SK-N-SH (cell line): ENCODE results near the gene LHX5. TPM values are rescaled to one million over a fixed set of nuclear protein-coding genes. Genes with fewer than 3 reads are reported as not detected.

Experiments
- CTCF ChIA-PET: fragments of 300-600, 350-600 bp; formaldehyde crosslinking; extraction: SDS; loops from one replicate; lab custom pipeline; 2021; lab: Yijun Ruan, JAX
- POLR2A ChIA-PET: fragments of 350-600 bp; sonication (Branson Sonifier 250); formaldehyde crosslinking; extraction: SDS; loops from one replicate; lab custom pipeline; 2020; ENCODE audit warnings: antibody characterized with exemption, inconsistent platforms; lab: Yijun Ruan, JAX
- DNase-seq: peaks from one replicate; pipeline ENCODE4 v3.0.0; 2012
- H2AFZ ChIP-seq: fragments of 200-600 bp; sonication (generic); 2 replicates; pipeline ENCODE4 v1.8.1; 2016; ENCODE audit warnings: antibody characterized with exemption, mild to moderate bottlenecking, low read depth
- H3F3A ChIP-seq: fragments of 200-600 bp; sonication (generic); replicated peaks from 2 replicates; pipeline ENCODE3; 2016; ENCODE audit warnings: antibody characterized with exemption, mild to moderate bottlenecking; ENCODE audit not compliant: insufficient read depth
- H3K27ac ChIP-seq, 2 experiments: fragments of 200-500 bp in 1 of 2; fragments of 200-600 bp in 1 of 2; sonication (Bioruptor generic) in 1 of 2; sonication (generic), shearing (Covaris generic) in 1 of 2; 2 replicates each; pipeline versions ENCODE4 v1.5.1 to v1.6.1; 2014 to 2016; ENCODE audit warnings: low read depth in 2 of 2, inconsistent platforms in 1 of 2, low read length in 1 of 2, mild to moderate bottlenecking in 1 of 2, mixed read lengths in 1 of 2
- H3K27me3 ChIP-seq: fragments of 200-600 bp; sonication (generic), shearing (Covaris generic); 2 replicates; pipeline ENCODE4 v1.6.1; 2016; ENCODE audit warnings: mixed run types; ENCODE audit not compliant: insufficient read depth
- H3K36me3 ChIP-seq, 2 experiments: fragments of 200-500 bp in 1 of 2; fragments of 200-600 bp in 1 of 2; sonication (Bioruptor generic) in 1 of 2; sonication (generic) in 1 of 2; replicated peaks in 1 of 2; 2 replicates each; pipeline versions ENCODE3 to v1.5.1; 2014 to 2016; ENCODE audit warnings: low read length in 1 of 2, mild to moderate bottlenecking in 1 of 2; ENCODE audit not compliant: insufficient read depth in 2 of 2, control insufficient read depth in 1 of 2
- H3K4me1 ChIP-seq, 2 experiments: fragments of 200-500 bp in 1 of 2; fragments of 200-600 bp in 1 of 2; sonication (Bioruptor generic) in 1 of 2; sonication (generic), shearing (Covaris generic) in 1 of 2; 2 replicates each; pipeline versions ENCODE4 v1.5.1 to v1.6.1; 2014 to 2016; ENCODE audit warnings: low read depth in 1 of 2, low read length in 1 of 2, mixed run types in 1 of 2; ENCODE audit not compliant: insufficient read depth in 2 of 2, control insufficient read depth in 1 of 2
- H3K4me2 ChIP-seq: fragments of 200-600 bp; sonication (generic), shearing (Covaris generic); 2 replicates; pipeline ENCODE4 v1.6.1; 2017; ENCODE audit warnings: mixed run types
- H3K4me3 ChIP-seq, 2 experiments: fragments of 200-500 bp in 1 of 2; fragments of 200-600 bp in 1 of 2; sonication (Bioruptor generic) in 1 of 2; sonication (generic), shearing (Covaris generic) in 1 of 2; 2 replicates each; pipeline versions ENCODE4 v1.5.1 to v1.8.1; 2014 to 2016; ENCODE audit warnings: low read depth in 2 of 2, inconsistent platforms in 1 of 2, low read length in 1 of 2, mild to moderate bottlenecking in 1 of 2, mixed read lengths in 1 of 2, moderate library complexity in 1 of 2
- H3K79me2 ChIP-seq: fragments of 200-600 bp; sonication (generic); 2 replicates; pipeline ENCODE4 v1.8.1; 2017; ENCODE audit warnings: mild to moderate bottlenecking; ENCODE audit not compliant: insufficient read depth
- H3K9ac ChIP-seq: fragments of 200-600 bp; sonication (generic); 2 replicates; pipeline ENCODE4 v1.6.1; 2017; ENCODE audit warnings: mixed run types
- H3K9me2 ChIP-seq: fragments of 200-600 bp; sonication (generic); 2 replicates; pipeline ENCODE4 v1.6.1; 2017; ENCODE audit warnings: mixed run types
- H3K9me3 ChIP-seq: fragments of 200-600 bp; sonication (generic); 2 replicates; pipeline ENCODE4 v1.6.1; 2017; ENCODE audit warnings: mixed run types, mild to moderate bottlenecking, moderate library complexity
- H4K20me1 ChIP-seq: fragments of 200-600 bp; sonication (generic); 2 replicates; pipeline ENCODE4 v1.6.1; 2017; ENCODE audit warnings: mild to moderate bottlenecking, mixed run types; ENCODE audit not compliant: insufficient read depth
- CTCF ChIP-seq: fragments of 200-600 bp; sonication (generic); IDR thresholded peaks from 2 replicates; pipeline ENCODE4 v1.6.1; 2017; ENCODE audit warnings: antibody characterized with exemption, mild to moderate bottlenecking, moderate library complexity
- EP300 ChIP-seq, 2 experiments: IDR thresholded peaks; 2 replicates each; pipeline versions ENCODE4 v1.4.0 to v1.6.1; 2012; ENCODE audit warnings: borderline replicate concordance in 1 of 2, low read depth in 1 of 2, low read length in 1 of 2
- EZH2phosphoT487 ChIP-seq: fragments of 200-600 bp; sonication (generic); IDR thresholded peaks from 2 replicates; pipeline ENCODE4 v1.6.1; 2017; ENCODE audit warnings: low read depth, mixed run types, mild to moderate bottlenecking, antibody characterized with exemption, moderate library complexity, borderline replicate concordance
- FOSL2 ChIP-seq: IDR thresholded peaks from 2 replicates; pipeline ENCODE4 v1.4.0; 2012; ENCODE audit warnings: low read depth, mild to moderate bottlenecking, moderate library complexity, borderline replicate concordance
- FOXJ3 ChIP-seq: sonication (generic); formaldehyde crosslinking; IDR thresholded peaks from 2 replicates; pipeline ENCODE4 v1.5.1; 2020; ENCODE audit warnings: mild to moderate bottlenecking, missing genetic modification reagents
- GABPA ChIP-seq: IDR thresholded peaks from 2 replicates; pipeline ENCODE4 v1.4.0; 2012; ENCODE audit warnings: low read depth, mild to moderate bottlenecking
- IRF3 ChIP-seq: fragments of 150-350 bp; IDR thresholded peaks from 2 replicates; pipeline ENCODE4 v1.6.1; 2016; ENCODE audit warnings: mild to moderate bottlenecking, low read depth, low read length
- JUND ChIP-seq: IDR thresholded peaks from 2 replicates; pipeline ENCODE4 v1.4.0; 2012
- MEF2A ChIP-seq: IDR thresholded peaks from 2 replicates; pipeline ENCODE4 v1.4.0; 2012; ENCODE audit warnings: low read depth, borderline replicate concordance
- NFIC ChIP-seq: IDR thresholded peaks from 2 replicates; pipeline ENCODE4 v1.4.0; 2012; ENCODE audit warnings: borderline replicate concordance
- PBX3 ChIP-seq: IDR thresholded peaks from 2 replicates; pipeline ENCODE4; 2012
- POLR2AphosphoS5 ChIP-seq: IDR thresholded peaks from 2 replicates; pipeline ENCODE4 v1.6.1; 2012; ENCODE audit warnings: low read depth, low read length
- RCOR1 ChIP-seq: fragments of 150-350 bp; IDR thresholded peaks from 2 replicates; pipeline ENCODE4 v1.6.1; 2017; ENCODE audit warnings: antibody characterized with exemption, low read length
- RXRA ChIP-seq: IDR thresholded peaks from 2 replicates; pipeline ENCODE4 v1.4.0; 2012; ENCODE audit warnings: low read depth, mild to moderate bottlenecking, borderline replicate concordance
- TCF12 ChIP-seq: IDR thresholded peaks from 2 replicates; pipeline ENCODE4 v1.4.0; 2012
- USF1 ChIP-seq: IDR thresholded peaks from 2 replicates; pipeline ENCODE4 v1.4.0; 2012; ENCODE audit warnings: low read depth, borderline replicate concordance
- ZBTB33 ChIP-seq: IDR thresholded peaks from 2 replicates; pipeline ENCODE4 v1.4.0; 2012; ENCODE audit warnings: low read depth, borderline replicate concordance
- WGBS: methylation state at CpG from one replicate; pipeline ENCODE4 v1.1.6; 2017; ENCODE audit warnings: low lambda C conversion rate; 5-methylcytosine and 5-hydroxymethylcytosine counted together
- polyA plus RNA-seq, 3 experiments: library from polyadenylated mRNA; depleted of rRNA; stranded (reverse); fragments of >200 nt; gene quantifications; 2 replicates each; pipeline ENCODE4 v1.2.3, GENCODE V29; 2012

LHX5 gene
- polyA plus RNA-seq, 1 of the 3 experiments (the other 2 are of a cell fraction), result not detected

- Histone ChIP-seq H3K4me1 (no peaks in the 10 kb centered on the region), H3K9ac (no peak overlapping the region), H3K36me3 (no peaks in the 10 kb centered on the region), H3K79me2 (no peaks in the 10 kb centered on the region), H4K20me1 (no peaks in the 10 kb centered on the region), H3K4me2 (no peak overlapping the region), H2AFZ (no peak overlapping the region), H3K27ac (no peak overlapping the region), H3K9me3 (no peaks in the 10 kb centered on the region), H3F3A (no peaks in the 10 kb centered on the region), H3K4me3 (no peak overlapping the region), H3K27me3 (no peaks in the 10 kb centered on the region), H3K9me2 (no peaks in the 10 kb centered on the region)
- POLR2A ChIA-PET, result no interaction called here
- no peak for DNase-seq
- TF ChIP-seq FOSL2 (no peak), PBX3 (no peak), GABPA (no peak), FOXJ3 (CRISPR knock-in tag) (no peak), RCOR1 (no peak), RXRA (no peak), IRF3 (no peak)
- CTCF ChIA-PET, result interaction anchor here (3.5 kb wide), 1 partner anchor 8 kb away, joined by 19 read pairs; no protein-coding TSS in a partner anchor
These were observed 38.7 kb downstream of the LHX5 start for GRCh38 chr12:113432986-113433385.

- no peaks in the 10 kb centered on the region for H3F3A ChIP-seq
- no peak overlapping the region for H3K4me3 ChIP-seq
- H3K9ac ChIP-seq, result no peak overlapping the region
- WGBS, result 100% methylated on average over 1 of the region's 1 CpG
- no peaks in the 10 kb centered on the region for H3K27me3 ChIP-seq
- no peaks in the 10 kb centered on the region for H3K4me1 ChIP-seq
- no peak overlapping the region for H3K4me2 ChIP-seq
- no peaks in the 10 kb centered on the region for H4K20me1 ChIP-seq
- H3K79me2 ChIP-seq, result no peaks in the 10 kb centered on the region; the same call in 1 of the 2 replicates
- H3K27ac ChIP-seq, result no peak overlapping the region
- TF ChIP-seq RCOR1, result no peak
- TF ChIP-seq CTCF, result no peak
- TF ChIP-seq JUND, result no peak
- no peak for TF ChIP-seq TCF12
- TF ChIP-seq EZH2phosphoT487, result no peak
- TF ChIP-seq ZBTB33, result no peak
- no peak for TF ChIP-seq EP300 (IDR thresholded peaks at IDR 0.05; ENCODE audit: borderline replicate concordance in 1 of 2, low read depth in 1 of 2, low read length in 1 of 2)
- no peak for TF ChIP-seq NFIC
- TF ChIP-seq POLR2AphosphoS5, result no peak
- TF ChIP-seq MEF2A, result no peak
- no peak for TF ChIP-seq FOSL2
- TF ChIP-seq PBX3, result no peak
- no peak for TF ChIP-seq USF1
- DNase-seq, result no peak
- H3K36me3 ChIP-seq, result no peaks in the 10 kb centered on the region
- no peaks in the 10 kb centered on the region for H3K9me2 ChIP-seq
- H3K9me3 ChIP-seq, result no peaks in the 10 kb centered on the region
- no peak overlapping the region for H2AFZ ChIP-seq
- ChIA-PET POLR2A (no interaction called here), CTCF (interaction anchor here (1.7 to 3.1 kb wide), 2 partner anchors 12 to 14 kb away, joined by 5 to 17 read pairs; no protein-coding TSS in a partner anchor)
These were observed 43.2 kb downstream of the LHX5 start for GRCh38 chr12:113428482-113428881.
